Neural progenitor cell (in vitro differentiated cells): ENCODE measurements around the gene KCNE2. TPM values are rescaled to one million over a fixed set of nuclear protein-coding genes. Genes with fewer than 3 reads are reported as not detected.

Experiments used
- DNase-seq: peaks from one replicate; pipeline ENCODE4 v3.0.0-alpha.2; 2016; ENCODE audit warnings: low spot score
- H2AFZ ChIP-seq: fragments of 200-600 bp; sonication (generic); replicated peaks from 2 replicates; pipeline ENCODE4 v1.6.1; 2016; ENCODE audit warnings: antibody characterized with exemption
- H3F3A ChIP-seq: fragments of 200-600 bp; sonication (generic); 2 replicates; pipeline ENCODE4 v1.6.1; 2016; ENCODE audit warnings: antibody characterized with exemption, low read depth
- H3K27ac ChIP-seq: fragments of 200-600 bp; sonication (generic); 2 replicates; pipeline ENCODE4 v1.5.1; 2016; ENCODE audit warnings: mild to moderate bottlenecking
- H3K27me3 ChIP-seq: fragments of 200-600 bp; sonication (generic); 2 replicates; pipeline ENCODE4 v1.6.1; 2016; ENCODE audit warnings: mild to moderate bottlenecking, moderate library complexity
- H3K36me3 ChIP-seq: fragments of 200-600 bp; sonication (generic); 2 replicates; pipeline ENCODE4 v1.5.1; 2016
- H3K4me1 ChIP-seq: fragments of 200-600 bp; sonication (generic); 2 replicates; pipeline ENCODE4 v1.6.1; 2016; ENCODE audit warnings: mixed run types
- H3K4me2 ChIP-seq: fragments of 200-600 bp; sonication (generic); 2 replicates; pipeline ENCODE4 v1.6.1; 2016
- H3K4me3 ChIP-seq: fragments of 200-600 bp; sonication (generic); 2 replicates; pipeline ENCODE4 v1.5.1; 2016
- H3K79me2 ChIP-seq: fragments of 200-600 bp; sonication (generic); 2 replicates; pipeline ENCODE4 v1.6.1; 2016; ENCODE audit warnings: low read depth
- H3K9ac ChIP-seq: fragments of 200-600 bp; sonication (generic); 2 replicates; pipeline ENCODE4 v1.6.1; 2016
- H3K9me3 ChIP-seq: fragments of 200-600 bp; sonication (generic); 2 replicates; pipeline ENCODE4 v1.5.1; 2016; ENCODE audit warnings: low read depth
- H4K20me1 ChIP-seq: fragments of 200-600 bp; sonication (generic); 2 replicates; pipeline ENCODE4 v1.6.1; 2016; ENCODE audit warnings: low read depth
- H3K27ac Mint-ChIP-seq: 3 replicates; pipeline ENCODE4 v1.8.0; 2021; ENCODE audit warnings: mixed read lengths
- H3K27me3 Mint-ChIP-seq: 2 replicates; pipeline ENCODE4 v1.8.0; 2022; ENCODE audit warnings: low read depth, mild to moderate bottlenecking, inconsistent platforms, moderate library complexity, mixed read lengths; ENCODE audit not compliant: insufficient read depth
- H3K36me3 Mint-ChIP-seq: 3 replicates; pipeline ENCODE4 v1.8.0; 2021; ENCODE audit warnings: mixed read lengths
- H3K4me1 Mint-ChIP-seq: 3 replicates; pipeline ENCODE4 v1.8.0; 2021; ENCODE audit warnings: mixed read lengths
- H3K4me3 Mint-ChIP-seq: 3 replicates; pipeline ENCODE4 v1.8.0; 2021; ENCODE audit warnings: mild to moderate bottlenecking, moderate library complexity, mixed read lengths
- H3K9me3 Mint-ChIP-seq: 3 replicates; pipeline ENCODE4 v1.8.0; 2020; ENCODE audit warnings: mixed read lengths
- EZH2 ChIP-seq: fragments of 200-600 bp; sonication (generic); IDR thresholded peaks from 2 replicates; pipeline ENCODE4 v1.6.1; 2017; ENCODE audit warnings: antibody characterized with exemption, mild to moderate bottlenecking, moderate library complexity
- EZH2phosphoT487 ChIP-seq: fragments of 200-600 bp; sonication (generic); IDR thresholded peaks from 2 replicates; pipeline ENCODE4 v1.6.1; 2017; ENCODE audit warnings: antibody characterized with exemption
- total RNA-seq: library from RNA; depleted of rRNA; stranded (reverse); fragments of >200 nt; gene quantifications from 2 replicates; pipeline ENCODE4 v1.2.3, GENCODE V29; 2015; ENCODE audit warnings: low replicate concordance
- TF ChIP-seq, protein P1 (sequence below): fragments of 200-600 bp; sonication (generic); IDR thresholded peaks from 2 replicates; pipeline ENCODE4 v1.5.1; 2017; ENCODE audit warnings: antibody characterized with exemption, mild to moderate bottlenecking

KCNE2 gene
- total RNA-seq, 1 donor from 2014 or later: 0.19 TPM

DNA sequence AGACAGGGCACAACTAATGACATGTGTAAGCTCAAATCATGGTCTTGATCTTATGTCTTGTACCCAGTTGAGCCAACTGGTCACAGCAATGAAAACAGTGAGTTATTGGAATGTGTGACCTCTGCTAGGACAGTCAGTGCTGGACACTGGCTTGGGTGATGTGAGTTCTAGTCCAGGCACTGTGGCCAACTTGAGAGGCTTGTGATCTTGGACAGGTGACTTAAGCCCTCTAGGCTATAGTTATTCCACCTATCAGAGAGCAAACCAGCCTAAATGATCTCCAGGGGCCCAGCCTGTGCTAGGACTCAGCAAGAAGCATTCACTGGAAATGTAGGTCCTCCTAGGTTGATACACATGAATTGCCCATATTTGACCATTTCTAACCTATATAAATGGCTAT is 1.1 kb downstream of the KCNE2 start:
- H3K36me3 ChIP-seq: no peaks in the 10 kb centered on the region
- H3K9ac ChIP-seq: no peak overlapping the region
- H3K4me2 ChIP-seq: no peak overlapping the region
- Mint-ChIP-seq H3K9me3 (no peaks in the 10 kb centered on the region), H3K27me3 (peaks cover 2% of the 10 kb centered on the region), H3K36me3 (no peaks in the 10 kb centered on the region), H3K27ac (no peak overlapping the region), H3K4me3 (no peak overlapping the region), H3K4me1 (peaks cover 19% of the 10 kb centered on the region)
- TF ChIP-seq EZH2phosphoT487: no peak
- TF ChIP-seq, protein P1, sequence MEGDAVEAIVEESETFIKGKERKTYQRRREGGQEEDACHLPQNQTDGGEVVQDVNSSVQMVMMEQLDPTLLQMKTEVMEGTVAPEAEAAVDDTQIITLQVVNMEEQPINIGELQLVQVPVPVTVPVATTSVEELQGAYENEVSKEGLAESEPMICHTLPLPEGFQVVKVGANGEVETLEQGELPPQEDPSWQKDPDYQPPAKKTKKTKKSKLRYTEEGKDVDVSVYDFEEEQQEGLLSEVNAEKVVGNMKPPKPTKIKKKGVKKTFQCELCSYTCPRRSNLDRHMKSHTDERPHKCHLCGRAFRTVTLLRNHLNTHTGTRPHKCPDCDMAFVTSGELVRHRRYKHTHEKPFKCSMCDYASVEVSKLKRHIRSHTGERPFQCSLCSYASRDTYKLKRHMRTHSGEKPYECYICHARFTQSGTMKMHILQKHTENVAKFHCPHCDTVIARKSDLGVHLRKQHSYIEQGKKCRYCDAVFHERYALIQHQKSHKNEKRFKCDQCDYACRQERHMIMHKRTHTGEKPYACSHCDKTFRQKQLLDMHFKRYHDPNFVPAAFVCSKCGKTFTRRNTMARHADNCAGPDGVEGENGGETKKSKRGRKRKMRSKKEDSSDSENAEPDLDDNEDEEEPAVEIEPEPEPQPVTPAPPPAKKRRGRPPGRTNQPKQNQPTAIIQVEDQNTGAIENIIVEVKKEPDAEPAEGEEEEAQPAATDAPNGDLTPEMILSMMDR: no peak
- no peak for TF ChIP-seq EZH2
- H4K20me1 ChIP-seq: no peaks in the 10 kb centered on the region
- no peak overlapping the region for H3K4me3 ChIP-seq
- no peaks in the 10 kb centered on the region for H3K9me3 ChIP-seq
- peaks cover 16% of the 10 kb centered on the region for H3F3A ChIP-seq
- no peaks in the 10 kb centered on the region for H3K27me3 ChIP-seq
- H2AFZ ChIP-seq: no peak overlapping the region
- peaks cover 22% of the 10 kb centered on the region for H3K4me1 ChIP-seq
- no peak for DNase-seq
- H3K27ac ChIP-seq: no peak overlapping the region
- H3K79me2 ChIP-seq: no peaks in the 10 kb centered on the region

DNA sequence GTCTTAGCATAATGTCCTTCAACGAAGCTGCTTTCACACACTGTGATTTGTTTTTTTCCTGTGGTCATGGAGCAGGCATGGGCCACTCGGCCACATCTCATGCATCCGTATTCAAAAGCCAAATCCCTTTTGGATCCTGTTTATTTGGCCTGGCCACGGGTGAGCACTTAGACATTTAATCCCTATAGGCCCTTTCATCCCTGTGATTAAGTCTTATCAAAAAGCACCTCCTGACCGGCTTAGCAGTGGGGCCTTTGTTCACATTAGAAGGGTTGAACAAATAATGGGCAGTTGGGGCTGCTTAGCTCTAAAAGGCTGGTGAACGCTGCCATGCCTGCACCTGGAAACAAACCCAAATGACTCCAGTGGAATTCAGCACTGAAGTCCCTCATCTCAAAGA is 2.0 kb downstream of the KCNE2 start:
- Histone ChIP-seq H3F3A (peaks cover 16% of the 10 kb centered on the region), H4K20me1 (no peaks in the 10 kb centered on the region), H3K9ac (no peak overlapping the region), H3K4me3 (no peak overlapping the region), H3K4me1 (peaks cover 22% of the 10 kb centered on the region), H3K9me3 (no peaks in the 10 kb centered on the region), H2AFZ (no peak overlapping the region), H3K36me3 (no peaks in the 10 kb centered on the region), H3K79me2 (no peaks in the 10 kb centered on the region), H3K27ac (peak overlapping the region; percentile 86), H3K4me2 (peak overlapping the region; percentile 62), H3K27me3 (no peaks in the 10 kb centered on the region)
- Mint-ChIP-seq H3K4me3 (no peak overlapping the region), H3K4me1 (peaks cover 19% of the 10 kb centered on the region), H3K27ac (no peak overlapping the region), H3K27me3 (peaks cover 2% of the 10 kb centered on the region), H3K36me3 (no peaks in the 10 kb centered on the region), H3K9me3 (no peaks in the 10 kb centered on the region)
- peak; percentile 82 for DNase-seq
- TF ChIP-seq EZH2 (no peak), EZH2phosphoT487 (peak; percentile 48)

DNA sequence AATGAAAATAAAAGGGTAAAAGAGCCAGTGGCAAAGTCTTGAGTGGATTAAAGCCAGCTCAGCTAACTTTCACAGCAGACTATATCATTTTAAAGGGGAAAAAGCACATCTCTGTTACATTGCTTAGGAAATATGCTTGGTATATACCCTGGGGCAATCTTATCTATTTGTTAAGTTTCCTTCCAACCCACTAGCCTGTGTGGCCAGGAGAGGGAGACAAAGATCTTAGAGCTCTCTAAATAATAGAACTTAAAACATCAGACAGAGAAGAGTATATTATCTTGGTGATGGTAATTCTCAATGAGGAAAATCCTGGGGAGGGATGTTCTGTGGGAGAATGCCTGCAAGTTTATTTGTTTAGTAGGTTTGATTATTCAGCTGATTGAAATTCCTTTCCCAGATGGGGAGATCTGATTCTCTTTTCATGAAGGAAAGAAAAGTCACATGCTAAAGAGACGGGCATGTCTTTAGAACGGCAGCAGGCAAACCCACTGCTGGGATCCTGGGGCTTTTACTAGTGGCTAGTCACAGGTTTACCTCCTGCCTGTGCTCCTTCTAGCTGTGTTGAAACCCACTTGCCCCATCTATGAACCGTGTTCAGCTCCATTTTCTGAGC is 3.6 kb downstream of the KCNE2 start:
- TF ChIP-seq EZH2: no peak
- TF ChIP-seq, protein P1: peak; percentile 75
- H3K27me3 ChIP-seq: no peaks in the 10 kb centered on the region
- H3K27ac Mint-ChIP-seq: no peak overlapping the region
- no peaks in the 10 kb centered on the region for H4K20me1 ChIP-seq
- no peak overlapping the region for H3K9ac ChIP-seq
- H3F3A ChIP-seq: peaks cover 16% of the 10 kb centered on the region
- no peak overlapping the region for H3K4me3 ChIP-seq
- no peaks in the 10 kb centered on the region for H3K9me3 ChIP-seq
- H2AFZ ChIP-seq: peak overlapping the region; percentile 83
- H3K79me2 ChIP-seq: no peaks in the 10 kb centered on the region
- H3K9me3 Mint-ChIP-seq: no peaks in the 10 kb centered on the region
- H3K4me2 ChIP-seq: no peak overlapping the region
- H3K36me3 Mint-ChIP-seq: no peaks in the 10 kb centered on the region
- H3K4me1 ChIP-seq: peaks cover 22% of the 10 kb centered on the region
- peaks cover 16% of the 10 kb centered on the region for H3K4me1 Mint-ChIP-seq
- H3K4me3 Mint-ChIP-seq: no peak overlapping the region
- no peaks in the 10 kb centered on the region for H3K36me3 ChIP-seq
- DNase-seq: peak; percentile 70
- no peak overlapping the region for H3K27ac ChIP-seq
- H3K27me3 Mint-ChIP-seq: peaks cover 2% of the 10 kb centered on the region

DNA sequence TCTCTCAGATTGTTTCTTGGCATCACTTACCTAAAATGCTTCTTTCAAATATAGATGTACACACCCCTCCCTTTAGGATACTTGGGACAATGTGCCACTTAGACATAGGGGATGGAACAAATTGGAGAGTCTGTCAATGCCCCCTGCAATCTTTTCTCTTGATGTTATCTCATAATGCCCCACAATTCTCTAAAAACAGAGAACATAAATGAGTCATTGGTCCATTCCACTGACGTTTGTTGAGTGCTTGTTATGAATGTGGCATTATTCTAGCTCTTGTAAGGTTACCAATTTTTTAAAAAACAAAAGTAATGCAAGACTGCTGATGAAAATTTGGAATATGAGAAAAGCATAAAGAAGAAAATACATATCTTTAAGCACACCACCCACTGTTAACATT is 5.9 kb downstream of the KCNE2 start:
- Histone ChIP-seq H3K79me2 (no peaks in the 10 kb centered on the region), H2AFZ (no peak overlapping the region), H4K20me1 (no peaks in the 10 kb centered on the region), H3F3A (peaks cover 16% of the 10 kb centered on the region), H3K9ac (no peak overlapping the region), H3K4me1 (peaks cover 22% of the 10 kb centered on the region), H3K4me2 (no peak overlapping the region), H3K36me3 (no peaks in the 10 kb centered on the region), H3K9me3 (no peaks in the 10 kb centered on the region), H3K27ac (no peak overlapping the region), H3K4me3 (no peak overlapping the region), H3K27me3 (no peaks in the 10 kb centered on the region)
- no peaks in the 10 kb centered on the region for H3K9me3 Mint-ChIP-seq
- no peak overlapping the region for H3K27ac Mint-ChIP-seq
- peaks cover 16% of the 10 kb centered on the region for H3K4me1 Mint-ChIP-seq
- H3K27me3 Mint-ChIP-seq: peaks cover 2% of the 10 kb centered on the region
- H3K36me3 Mint-ChIP-seq: no peaks in the 10 kb centered on the region
- TF ChIP-seq EZH2phosphoT487: no peak
- no peak for TF ChIP-seq EZH2
- TF ChIP-seq, protein P1: no peak
- no peak for DNase-seq
- no peak overlapping the region for H3K4me3 Mint-ChIP-seq
